SK-N-SH (cell line): ENCODE data around the gene ZNF311. TPM values are rescaled to one million over a fixed set of nuclear protein-coding genes. Genes with fewer than 3 reads are reported as not detected.

ENCODE experiments used
- CTCF ChIA-PET: fragments of 300-600, 350-600 bp; formaldehyde crosslinking; extraction: SDS; loops from one replicate; lab custom pipeline; 2021; lab: Yijun Ruan, JAX
- POLR2A ChIA-PET: fragments of 350-600 bp; sonication (Branson Sonifier 250); formaldehyde crosslinking; extraction: SDS; loops from one replicate; lab custom pipeline; 2020; ENCODE audit warnings: antibody characterized with exemption, inconsistent platforms; lab: Yijun Ruan, JAX
- DNase-seq: peaks from one replicate; pipeline ENCODE4 v3.0.0; 2012
- H2AFZ ChIP-seq: fragments of 200-600 bp; sonication (generic); 2 replicates; pipeline ENCODE4 v1.8.1; 2016; ENCODE audit warnings: antibody characterized with exemption, mild to moderate bottlenecking, low read depth
- H3F3A ChIP-seq: fragments of 200-600 bp; sonication (generic); replicated peaks from 2 replicates; pipeline ENCODE3; 2016; ENCODE audit warnings: antibody characterized with exemption, mild to moderate bottlenecking; ENCODE audit not compliant: insufficient read depth
- H3K27ac ChIP-seq, 2 experiments: fragments of 200-500 bp in 1 of 2; fragments of 200-600 bp in 1 of 2; sonication (Bioruptor generic) in 1 of 2; sonication (generic), shearing (Covaris generic) in 1 of 2; 2 replicates each; pipeline versions ENCODE4 v1.5.1 to v1.6.1; 2014 to 2016; ENCODE audit warnings: low read depth in 2 of 2, inconsistent platforms in 1 of 2, low read length in 1 of 2, mild to moderate bottlenecking in 1 of 2, mixed read lengths in 1 of 2
- H3K27me3 ChIP-seq: fragments of 200-600 bp; sonication (generic), shearing (Covaris generic); 2 replicates; pipeline ENCODE4 v1.6.1; 2016; ENCODE audit warnings: mixed run types; ENCODE audit not compliant: insufficient read depth
- H3K36me3 ChIP-seq, 2 experiments: fragments of 200-500 bp in 1 of 2; fragments of 200-600 bp in 1 of 2; sonication (Bioruptor generic) in 1 of 2; sonication (generic) in 1 of 2; replicated peaks in 1 of 2; 2 replicates each; pipeline versions ENCODE3 to v1.5.1; 2014 to 2016; ENCODE audit warnings: low read length in 1 of 2, mild to moderate bottlenecking in 1 of 2; ENCODE audit not compliant: insufficient read depth in 2 of 2, control insufficient read depth in 1 of 2
- H3K4me1 ChIP-seq, 2 experiments: fragments of 200-500 bp in 1 of 2; fragments of 200-600 bp in 1 of 2; sonication (Bioruptor generic) in 1 of 2; sonication (generic), shearing (Covaris generic) in 1 of 2; 2 replicates each; pipeline versions ENCODE4 v1.5.1 to v1.6.1; 2014 to 2016; ENCODE audit warnings: low read depth in 1 of 2, low read length in 1 of 2, mixed run types in 1 of 2; ENCODE audit not compliant: insufficient read depth in 2 of 2, control insufficient read depth in 1 of 2
- H3K4me2 ChIP-seq: fragments of 200-600 bp; sonication (generic), shearing (Covaris generic); 2 replicates; pipeline ENCODE4 v1.6.1; 2017; ENCODE audit warnings: mixed run types
- H3K4me3 ChIP-seq, 2 experiments: fragments of 200-500 bp in 1 of 2; fragments of 200-600 bp in 1 of 2; sonication (Bioruptor generic) in 1 of 2; sonication (generic), shearing (Covaris generic) in 1 of 2; 2 replicates each; pipeline versions ENCODE4 v1.5.1 to v1.8.1; 2014 to 2016; ENCODE audit warnings: low read depth in 2 of 2, inconsistent platforms in 1 of 2, low read length in 1 of 2, mild to moderate bottlenecking in 1 of 2, mixed read lengths in 1 of 2, moderate library complexity in 1 of 2
- H3K79me2 ChIP-seq: fragments of 200-600 bp; sonication (generic); 2 replicates; pipeline ENCODE4 v1.8.1; 2017; ENCODE audit warnings: mild to moderate bottlenecking; ENCODE audit not compliant: insufficient read depth
- H3K9ac ChIP-seq: fragments of 200-600 bp; sonication (generic); 2 replicates; pipeline ENCODE4 v1.6.1; 2017; ENCODE audit warnings: mixed run types
- H3K9me2 ChIP-seq: fragments of 200-600 bp; sonication (generic); 2 replicates; pipeline ENCODE4 v1.6.1; 2017; ENCODE audit warnings: mixed run types
- H3K9me3 ChIP-seq: fragments of 200-600 bp; sonication (generic); 2 replicates; pipeline ENCODE4 v1.6.1; 2017; ENCODE audit warnings: mixed run types, mild to moderate bottlenecking, moderate library complexity
- H4K20me1 ChIP-seq: fragments of 200-600 bp; sonication (generic); 2 replicates; pipeline ENCODE4 v1.6.1; 2017; ENCODE audit warnings: mild to moderate bottlenecking, mixed run types; ENCODE audit not compliant: insufficient read depth
- ELF1 ChIP-seq: IDR thresholded peaks from 2 replicates; pipeline ENCODE4 v1.4.0; 2012
- FOXJ3 ChIP-seq: sonication (generic); formaldehyde crosslinking; IDR thresholded peaks from 2 replicates; pipeline ENCODE4 v1.5.1; 2020; ENCODE audit warnings: mild to moderate bottlenecking, missing genetic modification reagents
- FOXM1 ChIP-seq: IDR thresholded peaks from 2 replicates; pipeline ENCODE4 v1.4.0; 2012; ENCODE audit warnings: low read depth, mild to moderate bottlenecking
- GABPA ChIP-seq: IDR thresholded peaks from 2 replicates; pipeline ENCODE4 v1.4.0; 2012; ENCODE audit warnings: low read depth, mild to moderate bottlenecking
- MEF2A ChIP-seq: IDR thresholded peaks from 2 replicates; pipeline ENCODE4 v1.4.0; 2012; ENCODE audit warnings: low read depth, borderline replicate concordance
- MXI1 ChIP-seq: IDR thresholded peaks from 2 replicates; pipeline ENCODE4 v1.6.1; 2012; ENCODE audit warnings: mild to moderate bottlenecking, low read depth, low read length, improper control_type of control experiment
- NFIC ChIP-seq: IDR thresholded peaks from 2 replicates; pipeline ENCODE4 v1.4.0; 2012; ENCODE audit warnings: borderline replicate concordance
- POLR2AphosphoS5 ChIP-seq: IDR thresholded peaks from 2 replicates; pipeline ENCODE4 v1.6.1; 2012; ENCODE audit warnings: low read depth, low read length
- RAD21 ChIP-seq: IDR thresholded peaks from 2 replicates; pipeline ENCODE4 v1.6.1; 2012; ENCODE audit warnings: mild to moderate bottlenecking, low read length
- RFX5 ChIP-seq: IDR thresholded peaks from 2 replicates; pipeline ENCODE4 v1.6.1; 2012; ENCODE audit warnings: mild to moderate bottlenecking, improper control_type of control experiment, low read length
- SMC3 ChIP-seq: IDR thresholded peaks from 2 replicates; pipeline ENCODE4 v1.6.1; 2012; ENCODE audit warnings: low read depth, low read length, improper control_type of control experiment
- TAF1 ChIP-seq: IDR thresholded peaks from 2 replicates; pipeline ENCODE4 v1.6.1; 2012; ENCODE audit warnings: low read depth, mild to moderate bottlenecking, low read length, moderate library complexity, borderline replicate concordance
- TCF12 ChIP-seq: IDR thresholded peaks from 2 replicates; pipeline ENCODE4 v1.4.0; 2012
- YY1 ChIP-seq: IDR thresholded peaks from 2 replicates; pipeline ENCODE4 v1.4.0; 2012; ENCODE audit warnings: low read depth, mild to moderate bottlenecking
- WGBS: methylation state at CpG from one replicate; pipeline ENCODE4 v1.1.6; 2017; ENCODE audit warnings: low lambda C conversion rate; 5-methylcytosine and 5-hydroxymethylcytosine counted together
- polyA plus RNA-seq, 3 experiments: library from polyadenylated mRNA; depleted of rRNA; stranded (reverse); fragments of >200 nt; gene quantifications; 2 replicates each; pipeline ENCODE4 v1.2.3, GENCODE V29; 2012
- TF ChIP-seq, protein P1 (sequence below): fragments of 150-350 bp; IDR thresholded peaks from 2 replicates; pipeline ENCODE4 v1.6.1; 2017; ENCODE audit warnings: antibody characterized with exemption, low read length, low read depth, borderline replicate concordance
- TF ChIP-seq, protein P2 (sequence below): IDR thresholded peaks from 2 replicates; pipeline ENCODE4; 2012
- TF ChIP-seq, protein P3 (sequence below): IDR thresholded peaks from 2 replicates; pipeline ENCODE4 v1.4.0; 2012; ENCODE audit warnings: low read depth, borderline replicate concordance
- TF ChIP-seq, protein P4 (sequence below): IDR thresholded peaks from 2 replicates; pipeline ENCODE4 v1.4.0; 2012; ENCODE audit warnings: low read depth, borderline replicate concordance

ZNF311 gene
- polyA plus RNA-seq, 1 of the 3 experiments (the other 2 are of a cell fraction): 0.16 TPM

DNA sequence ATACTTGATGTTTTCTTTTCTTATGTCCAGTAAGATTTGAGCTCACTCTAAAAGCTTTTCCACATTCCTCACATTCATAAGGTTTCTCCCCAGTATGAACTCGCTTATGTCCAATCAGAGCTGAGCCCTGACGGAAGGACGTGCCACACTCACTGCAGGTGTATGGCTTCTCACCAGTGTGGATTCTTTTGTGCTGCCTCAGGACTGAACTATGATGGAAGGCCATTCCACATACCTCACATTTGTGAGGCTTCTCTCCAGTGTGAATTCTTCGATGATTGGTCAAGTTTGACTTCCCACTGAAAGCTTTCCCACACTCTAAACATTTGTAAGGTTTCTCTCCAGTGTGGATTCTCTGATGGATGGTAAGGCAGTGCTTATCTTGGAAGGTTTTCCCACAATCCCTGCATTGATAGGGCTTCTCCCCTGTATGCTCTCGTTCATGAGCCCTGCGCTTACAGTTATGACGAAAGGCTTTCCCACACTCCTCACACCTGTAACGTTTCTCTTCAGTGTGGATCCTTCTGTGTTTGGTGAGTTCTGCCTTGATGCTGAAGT lies 9.9 kb downstream of the ZNF311 start:
- H3F3A ChIP-seq: no peaks in the 10 kb centered on the region
- no peaks in the 10 kb centered on the region for H3K9me3 ChIP-seq
- DNase-seq: no peak
- H3K27me3 ChIP-seq: peaks cover 7% of the 10 kb centered on the region; the same call in 1 of the 2 replicates
- H3K27ac ChIP-seq: no peak overlapping the region
- H4K20me1 ChIP-seq: no peaks in the 10 kb centered on the region
- H3K9me2 ChIP-seq: no peaks in the 10 kb centered on the region
- CTCF ChIA-PET: interaction anchor here (0.6 kb wide), 1 partner anchor 1098 kb away, joined by 3 read pairs; no protein-coding TSS in a partner anchor
- H3K9ac ChIP-seq: no peak overlapping the region
- no peak for TF ChIP-seq TAF1
- no peak for TF ChIP-seq MXI1
- TF ChIP-seq, protein P1, sequence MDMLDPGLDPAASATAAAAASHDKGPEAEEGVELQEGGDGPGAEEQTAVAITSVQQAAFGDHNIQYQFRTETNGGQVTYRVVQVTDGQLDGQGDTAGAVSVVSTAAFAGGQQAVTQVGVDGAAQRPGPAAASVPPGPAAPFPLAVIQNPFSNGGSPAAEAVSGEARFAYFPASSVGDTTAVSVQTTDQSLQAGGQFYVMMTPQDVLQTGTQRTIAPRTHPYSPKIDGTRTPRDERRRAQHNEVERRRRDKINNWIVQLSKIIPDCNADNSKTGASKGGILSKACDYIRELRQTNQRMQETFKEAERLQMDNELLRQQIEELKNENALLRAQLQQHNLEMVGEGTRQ: no peak
- no peak for TF ChIP-seq TCF12
- TF ChIP-seq, protein P2, sequence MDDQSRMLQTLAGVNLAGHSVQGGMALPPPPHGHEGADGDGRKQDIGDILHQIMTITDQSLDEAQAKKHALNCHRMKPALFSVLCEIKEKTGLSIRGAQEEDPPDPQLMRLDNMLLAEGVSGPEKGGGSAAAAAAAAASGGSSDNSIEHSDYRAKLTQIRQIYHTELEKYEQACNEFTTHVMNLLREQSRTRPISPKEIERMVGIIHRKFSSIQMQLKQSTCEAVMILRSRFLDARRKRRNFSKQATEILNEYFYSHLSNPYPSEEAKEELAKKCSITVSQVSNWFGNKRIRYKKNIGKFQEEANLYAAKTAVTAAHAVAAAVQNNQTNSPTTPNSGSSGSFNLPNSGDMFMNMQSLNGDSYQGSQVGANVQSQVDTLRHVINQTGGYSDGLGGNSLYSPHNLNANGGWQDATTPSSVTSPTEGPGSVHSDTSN: no peak
- no peak for TF ChIP-seq NFIC
- TF ChIP-seq, protein P3, sequence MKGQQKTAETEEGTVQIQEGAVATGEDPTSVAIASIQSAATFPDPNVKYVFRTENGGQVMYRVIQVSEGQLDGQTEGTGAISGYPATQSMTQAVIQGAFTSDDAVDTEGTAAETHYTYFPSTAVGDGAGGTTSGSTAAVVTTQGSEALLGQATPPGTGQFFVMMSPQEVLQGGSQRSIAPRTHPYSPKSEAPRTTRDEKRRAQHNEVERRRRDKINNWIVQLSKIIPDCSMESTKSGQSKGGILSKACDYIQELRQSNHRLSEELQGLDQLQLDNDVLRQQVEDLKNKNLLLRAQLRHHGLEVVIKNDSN: no peak
- TF ChIP-seq, protein P4, sequence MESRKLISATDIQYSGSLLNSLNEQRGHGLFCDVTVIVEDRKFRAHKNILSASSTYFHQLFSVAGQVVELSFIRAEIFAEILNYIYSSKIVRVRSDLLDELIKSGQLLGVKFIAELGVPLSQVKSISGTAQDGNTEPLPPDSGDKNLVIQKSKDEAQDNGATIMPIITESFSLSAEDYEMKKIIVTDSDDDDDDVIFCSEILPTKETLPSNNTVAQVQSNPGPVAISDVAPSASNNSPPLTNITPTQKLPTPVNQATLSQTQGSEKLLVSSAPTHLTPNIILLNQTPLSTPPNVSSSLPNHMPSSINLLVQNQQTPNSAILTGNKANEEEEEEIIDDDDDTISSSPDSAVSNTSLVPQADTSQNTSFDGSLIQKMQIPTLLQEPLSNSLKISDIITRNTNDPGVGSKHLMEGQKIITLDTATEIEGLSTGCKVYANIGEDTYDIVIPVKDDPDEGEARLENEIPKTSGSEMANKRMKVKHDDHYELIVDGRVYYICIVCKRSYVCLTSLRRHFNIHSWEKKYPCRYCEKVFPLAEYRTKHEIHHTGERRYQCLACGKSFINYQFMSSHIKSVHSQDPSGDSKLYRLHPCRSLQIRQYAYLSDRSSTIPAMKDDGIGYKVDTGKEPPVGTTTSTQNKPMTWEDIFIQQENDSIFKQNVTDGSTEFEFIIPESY: no peak
- no peak for TF ChIP-seq ELF1
- TF ChIP-seq POLR2AphosphoS5: no peak
- no peak for TF ChIP-seq SMC3
- no peak for TF ChIP-seq YY1
- no peak for TF ChIP-seq RFX5
- TF ChIP-seq FOXJ3: no peak
- no peak for TF ChIP-seq FOXM1
- no peak for TF ChIP-seq RAD21
- no peak for TF ChIP-seq GABPA
- TF ChIP-seq MEF2A: no peak
- no peak overlapping the region for H3K4me2 ChIP-seq
- POLR2A ChIA-PET: no interaction called here
- no peak overlapping the region for H2AFZ ChIP-seq
- WGBS: 64% methylated on average over 8 of the region's 8 CpGs
- no peaks in the 10 kb centered on the region for H3K79me2 ChIP-seq
- no peaks in the 10 kb centered on the region for H3K36me3 ChIP-seq
- H3K4me3 ChIP-seq: no peak overlapping the region
- H3K4me1 ChIP-seq: no peaks in the 10 kb centered on the region
